Caki2 (cell line): ENCODE results near the gene CANT1. TPM values are rescaled to one million over a fixed set of nuclear protein-coding genes. Genes with fewer than 3 reads are reported as not detected.
A peak's percentile ranks its signal among the peaks of the same experiment; 100 is the strongest.

Experiments used
- DNase-seq: peaks from one replicate; pipeline ENCODE4 v3.0.0-alpha.2; 2015; ENCODE audit warnings: low read depth
- in situ Hi-C: cut with HindIII; loops from 2 replicates; pipeline ENCODE4 v1.10.0; 2016; ENCODE audit warnings: low sequenced_read_pairs, low pct_unique_long_range_greater_than_20kb, mixed read lengths
- total RNA-seq: library from RNA; depleted of rRNA; stranded (reverse); fragments of >200 nt; shearing (Covaris generic); gene quantifications from 2 replicates; pipeline ENCODE4 v1.2.3, GENCODE V29; 2014; ENCODE audit warnings: low replicate concordance

CANT1 gene
- total RNA-seq, 1 experiment from 2014 or later = 77.3 TPM

DNA sequence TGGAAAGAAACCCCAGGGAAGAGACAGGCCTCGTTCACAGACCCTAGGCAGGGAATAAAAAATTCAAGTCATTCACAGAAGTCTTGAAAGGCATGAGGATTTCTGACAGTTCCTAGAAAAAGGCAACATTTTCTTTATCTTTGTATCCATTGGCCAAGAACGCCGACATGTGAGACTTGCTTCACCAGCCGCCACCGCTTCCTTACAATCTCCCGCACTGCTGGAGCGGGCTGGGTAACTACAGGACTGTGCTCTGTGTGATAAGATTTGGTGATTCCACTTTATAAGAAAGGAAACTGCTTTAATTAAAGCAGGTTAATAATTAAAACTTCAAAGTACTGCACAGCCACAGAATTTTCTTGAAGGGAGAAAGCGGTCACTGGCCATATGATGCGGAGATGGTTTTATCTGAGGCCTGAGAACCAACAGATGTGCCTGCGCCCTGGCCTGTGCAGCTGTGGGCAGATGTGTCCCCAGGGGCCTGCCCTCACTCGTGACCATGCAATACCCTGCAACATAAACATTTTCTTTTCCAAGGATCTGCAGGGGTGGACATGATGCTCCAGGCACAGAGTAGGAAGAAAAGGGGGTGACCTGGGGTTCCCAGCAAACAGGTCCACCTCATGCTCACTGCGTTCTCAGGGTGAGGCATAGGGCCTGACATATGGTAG lies 16.9 kb downstream of the CANT1 start:
- no peak for DNase-seq
- in situ Hi-C loops = no loop called here

DNA sequence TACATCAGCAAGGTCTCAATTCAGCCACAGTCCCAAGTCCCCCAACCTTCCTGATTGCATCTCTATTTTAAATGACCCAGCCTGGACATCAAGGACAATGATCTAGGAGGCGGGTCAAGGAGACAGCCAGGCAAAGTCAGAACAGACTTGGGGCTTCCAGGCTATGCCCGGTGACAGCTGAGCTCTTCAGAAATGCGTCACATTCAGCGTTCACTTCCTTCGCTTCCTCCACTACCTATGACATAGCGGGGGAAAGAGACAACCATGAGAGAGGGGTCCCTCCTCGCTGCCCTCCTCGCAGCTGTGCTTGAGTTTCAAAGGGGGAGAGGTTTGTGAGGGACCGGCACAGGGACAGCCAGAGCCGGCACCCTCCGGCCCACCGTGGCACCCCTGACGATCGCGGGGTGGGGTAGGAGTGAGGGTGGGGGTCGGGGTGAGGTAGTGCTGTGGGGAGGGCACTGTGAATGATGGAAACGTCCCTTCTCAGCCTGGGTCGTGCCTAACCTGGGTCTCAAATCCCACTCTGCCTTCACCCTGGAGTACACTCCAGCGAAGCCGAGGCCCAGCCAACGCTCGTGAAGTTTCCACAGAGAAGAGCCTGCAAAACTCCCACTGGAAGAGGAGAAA lies 17.5 kb downstream of the CANT1 start:
- in situ Hi-C loops = no loop called here
- DNase-seq = no peak

DNA sequence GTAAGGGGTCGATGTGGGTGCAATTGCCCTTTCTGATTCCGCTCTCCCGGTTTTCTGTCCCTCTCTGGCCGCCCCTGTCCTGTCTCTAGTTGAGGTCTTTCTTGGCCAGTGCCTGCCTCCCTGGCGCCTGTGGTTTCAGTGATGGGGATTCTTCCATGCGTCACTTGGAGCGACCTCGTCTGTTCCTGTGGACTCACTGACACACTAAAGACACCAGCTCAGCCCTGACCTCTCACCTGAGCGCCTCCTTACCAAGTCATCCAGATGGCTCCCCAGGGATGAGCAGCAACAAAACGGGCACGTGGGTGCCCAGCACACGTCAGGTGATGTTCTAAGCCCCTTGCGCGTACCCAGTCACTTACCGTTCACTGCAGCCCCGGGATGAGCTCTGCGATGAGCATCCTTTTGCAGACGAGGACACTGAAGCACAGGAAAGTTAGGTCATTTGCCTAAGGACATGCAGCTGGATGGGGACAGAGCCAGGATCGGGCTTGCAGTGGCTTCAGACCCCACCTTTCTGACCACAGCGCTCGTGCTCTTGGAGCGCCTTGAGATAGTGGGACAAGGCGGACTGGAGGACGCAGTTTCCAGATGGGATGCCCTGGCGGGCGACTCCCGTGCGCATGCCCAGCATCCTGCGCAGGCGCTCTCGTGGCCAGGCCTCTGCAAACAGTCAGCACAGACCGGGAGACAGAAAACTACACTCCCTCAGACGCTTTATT lies 18.4 kb downstream of the CANT1 start:
- DNase-seq = no peak
- in situ Hi-C loops = no loop called here

DNA sequence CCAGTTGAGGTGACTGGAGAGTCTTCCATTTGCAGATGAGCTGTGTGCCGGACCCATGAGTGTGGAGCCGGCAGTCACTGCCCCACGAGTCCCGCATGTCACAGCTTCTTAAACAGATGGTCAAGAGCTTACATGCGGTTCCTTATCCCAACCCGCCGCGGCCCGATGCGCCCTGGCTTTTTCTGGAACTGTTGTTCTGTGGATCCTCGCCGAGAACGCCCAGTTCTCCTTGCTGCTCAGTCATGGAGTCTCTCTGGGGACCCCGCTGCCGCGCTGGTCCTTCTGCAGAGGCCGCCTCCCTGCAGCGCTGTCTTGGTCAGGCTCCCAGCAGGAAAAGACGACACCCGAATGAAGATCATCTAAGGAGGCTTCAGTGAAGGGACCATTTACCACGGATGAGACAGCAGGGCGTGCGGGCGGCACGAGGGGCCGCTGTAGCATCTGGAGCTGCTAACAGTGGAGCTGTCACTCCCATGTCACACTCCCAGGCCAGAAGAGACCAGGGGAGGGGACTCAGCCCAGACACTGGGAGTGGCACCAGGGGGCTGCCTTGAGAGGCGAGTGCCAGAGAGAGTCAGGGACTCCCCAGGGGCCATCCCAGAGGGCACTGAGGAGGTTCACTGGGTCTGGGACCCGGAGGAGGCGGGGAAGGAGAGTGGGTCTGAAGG lies 19.1 kb downstream of the CANT1 start:
- DNase-seq = no peak
- in situ Hi-C loops = no loop called here

DNA sequence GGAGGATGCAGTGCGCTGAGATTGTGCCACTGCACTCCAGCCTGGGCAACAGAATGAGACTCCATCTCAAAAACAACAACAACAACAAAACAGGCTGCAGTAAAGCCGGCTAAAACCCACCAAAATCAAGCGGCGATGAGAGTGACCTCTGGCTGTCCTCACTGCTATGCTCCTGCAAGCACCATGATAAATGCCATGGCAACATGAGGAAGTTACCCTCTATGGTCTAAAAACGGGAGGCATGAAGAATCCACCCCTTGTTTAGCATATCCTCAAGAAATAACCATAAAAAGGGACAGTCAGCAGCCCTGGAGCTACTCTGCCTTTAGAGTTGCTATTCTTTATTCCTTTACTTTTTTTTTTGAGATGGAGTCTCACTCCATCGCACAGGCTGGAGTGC lies 21.4 kb downstream of the CANT1 start:
- in situ Hi-C loops = no loop called here
- no peak for DNase-seq

DNA sequence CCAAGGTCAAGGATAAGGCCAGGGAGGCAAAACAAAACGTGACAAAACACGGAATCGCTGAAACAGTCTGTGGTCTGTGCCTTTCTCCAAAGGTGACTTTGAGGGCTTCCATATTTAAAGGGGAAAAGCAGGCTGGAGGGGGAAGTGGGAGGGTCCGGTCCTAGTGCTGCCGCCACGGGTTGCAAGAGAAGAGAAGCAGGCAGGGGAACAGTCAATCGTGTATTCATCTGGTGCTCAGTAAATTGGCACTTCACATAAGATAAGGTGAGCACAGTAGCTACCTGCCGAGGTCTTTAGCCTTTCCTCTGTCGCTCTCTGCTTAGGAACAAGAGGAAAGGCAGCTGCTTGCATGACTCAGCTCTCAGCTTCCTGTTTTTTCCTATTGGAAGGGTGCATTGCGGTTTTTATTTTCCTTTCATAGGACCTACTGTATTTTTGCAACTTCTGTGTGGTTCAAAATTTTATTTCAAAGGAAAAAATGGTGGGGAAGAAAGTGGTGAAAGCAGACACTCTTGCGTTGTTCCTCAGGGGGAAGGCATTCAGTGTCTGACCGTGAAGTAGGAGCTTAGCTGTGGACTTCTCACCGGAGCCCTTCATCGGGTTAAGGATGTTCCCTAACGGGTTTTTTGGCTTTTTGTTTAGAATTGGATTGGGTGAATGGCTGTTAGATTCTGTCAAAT lies 22.8 kb downstream of the CANT1 start:
- peak; percentile 49 for DNase-seq
- in situ Hi-C loops = no loop called here

DNA sequence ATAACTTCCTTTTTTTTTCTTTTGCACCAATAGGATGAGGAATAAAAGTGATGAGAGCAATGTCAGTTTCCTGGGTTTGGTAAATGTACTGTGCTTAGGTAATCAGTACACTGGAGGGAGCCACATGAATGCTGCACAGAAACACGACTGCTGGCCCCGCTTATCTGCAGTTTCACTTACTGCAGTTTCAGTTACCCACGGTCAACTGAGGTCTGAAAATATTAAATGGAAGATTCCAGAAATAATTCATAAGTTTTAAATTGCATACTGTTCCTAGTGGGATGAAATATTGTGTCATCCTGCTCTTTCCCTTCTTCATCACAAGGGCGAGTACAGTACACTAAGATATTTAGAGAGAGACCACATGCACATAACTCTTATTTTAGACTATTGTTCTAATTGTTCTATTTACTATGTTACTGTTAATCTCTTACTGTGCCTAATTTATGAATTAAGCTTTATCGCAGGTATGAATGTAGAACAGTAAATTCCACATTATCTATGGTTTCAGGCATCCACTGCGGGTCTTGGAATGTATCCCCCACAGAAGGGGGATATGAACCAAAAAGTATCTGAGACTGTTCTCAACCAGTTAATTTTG lies 23.4 kb downstream of the CANT1 start:
- no peak for DNase-seq
- in situ Hi-C loops = no loop called here

DNA sequence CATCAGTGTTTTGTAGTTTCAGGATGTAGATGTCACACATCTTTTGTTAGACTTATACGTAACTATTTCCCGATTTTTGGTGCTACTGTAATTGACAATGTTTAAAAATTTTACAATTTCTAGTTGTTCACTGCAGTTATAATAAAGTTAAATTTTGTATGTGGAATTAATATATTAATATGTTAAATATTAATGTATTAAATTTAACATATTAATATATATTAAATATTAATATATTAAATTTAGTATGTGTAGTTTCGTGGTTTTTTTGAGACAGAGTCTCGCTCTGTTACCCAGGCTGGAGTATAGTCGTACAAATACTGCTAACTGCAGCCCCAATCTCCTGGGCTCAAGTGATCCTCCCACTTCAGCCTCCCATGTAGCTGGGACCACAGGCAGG lies 24.2 kb downstream of the CANT1 start:
- DNase-seq = no peak
- in situ Hi-C loops = no loop called here

DNA sequence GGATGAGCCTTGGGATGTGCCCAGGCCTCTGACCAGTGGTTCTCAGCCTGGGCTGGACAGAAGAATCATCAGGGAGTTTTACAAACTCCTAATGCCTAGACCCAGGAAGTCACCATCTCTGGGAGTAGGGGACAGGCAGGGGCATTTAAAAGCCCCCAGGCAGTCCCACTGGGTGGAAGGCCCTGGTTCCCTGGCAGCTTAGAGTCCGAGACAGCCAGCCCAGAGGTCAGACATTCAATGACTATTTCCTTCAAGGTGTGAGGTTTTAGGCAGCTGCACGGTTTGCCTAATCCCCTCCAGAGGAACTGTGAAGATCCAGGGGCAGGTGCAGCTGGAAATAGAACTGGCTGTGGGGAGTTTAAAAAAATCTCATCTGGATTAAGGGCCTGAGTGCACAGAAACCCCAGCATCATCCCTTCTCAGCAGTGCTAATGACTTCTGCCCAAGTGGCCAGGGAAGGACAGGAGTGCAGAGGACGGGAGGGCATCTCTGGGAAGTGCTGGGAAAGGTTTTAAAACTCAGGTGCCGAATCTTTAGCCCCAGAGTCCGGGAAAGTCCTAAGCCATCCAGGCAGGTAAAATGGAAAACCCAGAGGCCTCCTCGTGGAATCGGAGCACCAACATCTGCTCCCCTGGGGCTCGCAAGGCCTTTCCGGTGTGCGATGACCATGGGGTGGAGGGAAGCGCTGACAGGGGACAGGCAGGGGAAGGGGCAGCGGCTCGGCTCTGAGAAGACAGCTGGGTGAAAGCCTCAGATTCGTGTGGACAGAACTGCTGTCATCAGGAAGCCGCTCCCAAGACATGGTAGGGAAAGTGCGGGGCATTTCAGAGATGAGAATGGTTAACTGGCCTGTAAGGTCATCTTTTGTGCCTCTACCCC lies 28.3 kb downstream of the CANT1 start:
- in situ Hi-C loops = no loop called here
- no peak for DNase-seq

DNA sequence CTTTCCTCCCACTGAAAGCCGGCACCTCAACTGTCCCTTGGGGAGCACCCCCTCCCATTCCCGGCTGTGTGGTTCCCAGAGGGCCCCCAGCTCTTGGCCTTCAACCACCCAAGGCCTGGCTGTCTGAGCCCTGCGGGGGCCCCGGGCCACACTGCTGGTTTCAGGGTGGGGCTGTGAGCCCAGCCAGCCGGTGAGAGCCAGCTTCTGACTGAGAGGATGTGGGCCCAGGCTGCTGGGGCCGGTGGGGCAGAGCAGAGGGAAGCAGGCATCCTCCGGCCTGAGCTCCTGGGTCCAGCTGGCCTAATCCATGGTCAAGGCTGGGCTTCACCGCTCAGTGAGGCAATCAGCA lies 29.0 kb downstream of the CANT1 start:
- in situ Hi-C loops = no loop called here
- DNase-seq = no peak

DNA sequence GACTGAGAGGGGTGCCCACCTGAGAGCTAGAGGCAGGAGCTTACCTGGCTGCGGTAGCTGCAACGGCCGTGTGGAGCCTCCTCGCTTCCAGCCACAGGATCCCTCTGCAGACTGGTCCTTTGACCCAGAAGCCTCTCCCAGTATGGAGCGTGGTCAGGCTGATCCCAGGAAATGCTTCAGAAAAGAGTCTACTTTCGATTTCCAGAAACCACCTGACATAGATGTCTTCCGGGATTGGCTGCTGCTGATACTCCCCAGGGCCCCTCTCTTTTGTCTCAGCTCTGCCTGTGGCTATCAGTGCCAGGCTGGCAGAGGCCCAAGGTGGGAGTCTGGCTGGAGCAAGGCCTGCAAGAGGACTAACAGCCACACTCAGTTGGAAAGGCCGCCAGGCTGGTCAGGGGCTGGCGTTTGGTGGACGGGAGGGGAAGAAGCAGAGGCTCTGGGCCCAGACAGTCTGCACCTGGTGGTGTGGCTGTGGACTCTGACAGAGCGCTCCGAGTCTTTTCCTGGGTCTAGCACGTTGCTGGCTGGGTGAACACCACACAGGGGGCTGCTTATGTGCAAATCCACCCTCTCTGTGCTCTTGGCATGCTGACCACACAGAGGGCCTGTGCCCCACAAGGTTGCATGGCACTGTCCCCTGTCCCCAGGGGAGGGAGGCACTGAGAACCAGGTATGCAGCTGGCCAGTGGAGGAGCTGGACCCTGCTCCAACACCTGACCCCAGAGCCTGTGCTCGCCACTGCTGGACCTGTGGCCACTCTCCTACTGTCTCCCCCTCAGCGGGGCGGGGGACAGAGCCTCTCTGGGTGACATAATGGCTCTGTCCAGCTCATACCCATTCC lies 29.6 kb downstream of the CANT1 start, which contains the start of gene LGALS3BP:
LGALS3BP (minus strand) TSS at position 144 of the 844 bp plus-strand sequence. CDS start 2,732 bp downstream, outside the sequence.
- peak; percentile 88 for DNase-seq
- in situ Hi-C loops = no loop called here

DNA sequence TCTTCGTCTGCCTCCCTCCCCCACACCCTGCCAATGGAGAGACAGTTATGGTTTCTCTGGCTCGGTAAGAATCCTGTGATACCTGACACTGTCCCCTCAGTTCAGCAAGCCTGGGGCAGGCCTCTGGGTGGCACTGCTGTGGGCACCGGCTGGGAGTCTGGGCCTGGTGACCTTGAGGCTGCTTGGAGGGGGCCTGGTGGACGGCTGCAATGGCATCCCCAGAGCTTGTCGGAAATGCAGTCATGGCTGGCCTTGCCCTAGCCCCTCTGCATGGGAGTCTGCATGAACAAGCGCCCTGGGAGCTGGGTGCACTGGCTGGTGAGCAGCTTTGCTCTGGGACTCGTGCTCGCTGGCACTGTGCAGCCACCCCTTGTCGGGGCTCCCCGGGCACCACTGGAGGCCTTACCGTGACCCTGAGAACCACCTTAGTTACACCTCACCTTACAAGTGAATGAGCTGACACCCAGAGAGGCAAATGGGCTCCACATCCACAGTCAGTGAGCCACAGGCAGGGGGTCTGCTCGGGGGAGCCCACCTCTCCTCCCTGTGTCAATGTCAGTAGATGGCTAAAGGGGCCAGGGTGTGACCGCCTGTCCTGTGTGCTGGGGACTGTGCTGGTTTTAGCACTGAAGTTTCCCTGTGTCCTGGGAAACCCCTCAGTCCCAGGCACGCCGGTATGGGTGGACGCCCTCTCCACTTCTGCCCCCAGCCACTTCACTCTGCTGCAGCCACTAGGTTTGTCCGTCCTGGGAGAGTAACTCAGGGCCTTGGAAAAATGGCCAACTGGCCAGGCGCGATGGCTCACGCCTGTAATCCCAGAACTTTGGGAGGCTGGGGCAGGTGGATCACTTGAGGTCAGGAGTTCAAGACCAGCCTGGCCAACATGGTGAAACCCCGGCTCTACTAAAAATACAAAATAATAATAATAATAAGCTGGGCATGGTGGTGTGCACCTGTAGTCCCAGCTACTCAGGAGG lies 31.3 kb downstream of the CANT1 start:
- DNase-seq = no peak
- in situ Hi-C loops = no loop called here

DNA sequence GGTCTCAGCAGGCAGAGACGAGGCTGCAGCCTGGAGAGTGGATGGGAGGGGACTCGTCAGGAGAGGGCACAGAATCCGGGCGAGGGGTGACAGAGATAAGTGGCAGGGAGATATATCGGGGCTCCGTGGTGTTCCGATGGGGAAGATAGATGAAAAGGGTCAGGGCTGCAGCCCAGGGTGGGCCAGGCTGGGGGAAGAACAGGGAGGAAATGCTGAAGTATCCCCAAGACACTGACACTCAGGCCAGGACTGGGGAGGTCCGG lies 32.0 kb downstream of the CANT1 start:
- in situ Hi-C loops = no loop called here

DNA sequence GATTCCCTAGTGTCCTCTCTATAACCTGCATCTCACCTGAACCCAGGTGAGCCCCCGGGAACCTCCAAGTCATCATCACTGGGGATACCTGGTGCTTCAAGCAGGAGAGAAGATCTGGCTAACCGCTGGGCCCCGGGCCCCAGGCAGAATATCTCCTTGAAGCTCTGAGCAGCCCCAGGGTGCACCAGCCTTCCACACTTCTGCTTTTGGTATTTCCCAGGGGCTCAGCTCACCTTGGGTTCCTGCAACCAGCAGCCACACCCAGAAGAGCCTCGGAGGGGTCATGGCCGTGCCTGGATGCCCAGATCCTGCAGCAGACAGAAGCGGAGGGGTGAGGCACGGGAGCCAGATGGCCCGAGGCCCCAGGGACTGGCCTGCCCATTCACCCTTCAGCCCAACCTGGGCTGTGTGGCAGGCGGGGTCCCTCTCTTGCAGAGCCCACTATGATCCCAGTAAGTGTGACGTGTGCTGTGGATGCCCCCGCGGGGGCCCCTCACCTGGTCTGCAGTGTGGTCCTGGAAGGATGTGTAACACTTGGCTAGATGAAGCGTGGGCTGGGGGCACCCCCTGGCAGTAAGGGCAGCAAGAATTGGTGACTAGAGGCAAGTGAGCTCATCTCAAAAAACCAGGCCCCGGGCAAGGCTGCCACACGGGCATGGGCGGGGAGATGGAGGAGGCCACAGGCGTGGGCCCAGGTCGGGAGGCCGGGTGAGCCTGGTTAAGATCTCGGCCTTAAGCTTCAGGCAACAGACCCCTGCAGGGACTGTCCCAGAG lies 32.5 kb downstream of the CANT1 start:
- in situ Hi-C loops = no loop called here
- no peak for DNase-seq

More for the DNA sequence above, 32.0 kb downstream of the CANT1 start:
- DNase-seq = no peak
